Measurements from ENCODE around the gene LRRC49.
"Not testable (repeated sequence)": the region's sequence is repeated elsewhere in the genome, so short reads cannot be mapped to it uniquely, and the experiment has no call there.

The LRRC49 gene

DNA sequence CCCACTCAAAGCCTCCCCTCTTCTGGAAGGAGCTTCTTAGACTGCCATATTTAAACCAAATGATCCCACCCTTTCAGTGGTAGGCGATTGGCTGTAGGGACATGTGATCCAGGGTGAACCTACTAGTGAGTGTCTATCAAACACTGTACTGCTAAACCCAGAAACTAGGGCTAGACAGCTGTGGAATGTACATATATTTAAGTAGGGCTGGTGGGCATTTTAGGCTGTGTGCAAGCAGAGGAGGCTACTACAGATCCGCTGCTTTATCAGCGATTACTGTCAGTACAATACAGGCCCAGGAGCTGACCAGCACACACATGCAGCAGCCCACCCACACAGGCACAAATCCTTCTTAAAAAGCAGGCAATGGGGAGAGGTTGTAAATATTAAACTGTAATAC is 23.3 kb upstream of the LRRC49 start:
- no peak for DNase-seq

DNA sequence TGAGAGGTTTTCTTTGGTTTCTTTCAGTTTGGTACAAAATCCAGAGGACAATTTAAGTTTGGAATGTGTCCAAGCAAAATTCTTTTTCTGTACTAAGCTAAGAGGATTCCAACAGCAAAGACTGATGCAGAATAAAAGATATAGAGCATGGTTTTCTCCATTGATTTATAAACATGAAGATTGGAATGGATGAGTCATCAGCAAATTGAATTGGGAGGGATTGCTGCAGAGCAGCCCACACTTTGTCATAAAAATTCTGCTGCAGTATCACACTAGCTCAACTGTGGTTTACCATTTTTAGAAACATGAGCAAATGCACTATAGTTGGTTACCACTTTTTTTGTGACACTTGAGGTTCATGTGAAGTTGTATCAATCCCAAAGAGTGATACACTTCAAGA is 22.6 kb upstream of the LRRC49 start:
- DNase-seq: no peak

- DNase-seq: not testable (repeated sequence)
These were observed 21.1 kb upstream of the LRRC49 start for GRCh38 chr15:70871490-70871889.

DNA sequence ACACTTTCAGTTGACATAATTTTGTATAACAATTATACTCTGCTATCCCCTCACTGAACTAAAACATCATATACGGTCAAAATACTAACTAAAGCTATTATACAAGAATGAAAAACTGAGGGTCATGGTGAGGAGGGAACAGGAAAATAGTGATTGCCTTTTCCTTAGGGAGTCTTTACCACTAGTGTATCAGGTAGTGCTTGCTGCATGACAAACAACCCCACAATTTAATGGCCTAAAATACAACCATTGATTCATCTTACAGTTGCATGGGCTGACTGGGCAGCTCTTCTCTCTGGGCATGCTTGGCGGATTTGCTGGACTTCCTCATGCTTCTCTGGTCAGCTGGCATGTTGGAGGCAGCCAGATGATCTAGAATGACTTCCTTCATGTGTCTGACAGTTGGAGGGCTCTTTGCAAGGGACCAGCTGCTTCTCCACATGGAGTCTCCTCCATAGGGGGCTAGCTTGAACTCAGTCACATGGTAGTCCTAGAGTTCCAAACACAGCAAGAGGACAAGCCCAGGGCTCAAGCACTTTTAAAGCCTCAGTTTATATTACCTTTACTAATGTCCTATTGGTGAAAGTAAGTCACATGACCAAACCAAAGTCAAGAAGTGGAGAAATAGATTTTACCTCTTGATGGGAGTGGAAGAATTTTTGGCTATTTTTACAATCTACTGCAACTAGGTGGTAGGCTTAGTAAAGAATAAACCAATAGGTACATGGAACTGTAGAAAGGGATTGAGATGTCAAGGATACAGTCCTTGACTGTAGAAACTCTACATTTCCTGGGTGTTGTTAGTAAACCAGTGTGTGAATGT is 19.2 kb upstream of the LRRC49 start:
- DNase-seq: no peak

DNA sequence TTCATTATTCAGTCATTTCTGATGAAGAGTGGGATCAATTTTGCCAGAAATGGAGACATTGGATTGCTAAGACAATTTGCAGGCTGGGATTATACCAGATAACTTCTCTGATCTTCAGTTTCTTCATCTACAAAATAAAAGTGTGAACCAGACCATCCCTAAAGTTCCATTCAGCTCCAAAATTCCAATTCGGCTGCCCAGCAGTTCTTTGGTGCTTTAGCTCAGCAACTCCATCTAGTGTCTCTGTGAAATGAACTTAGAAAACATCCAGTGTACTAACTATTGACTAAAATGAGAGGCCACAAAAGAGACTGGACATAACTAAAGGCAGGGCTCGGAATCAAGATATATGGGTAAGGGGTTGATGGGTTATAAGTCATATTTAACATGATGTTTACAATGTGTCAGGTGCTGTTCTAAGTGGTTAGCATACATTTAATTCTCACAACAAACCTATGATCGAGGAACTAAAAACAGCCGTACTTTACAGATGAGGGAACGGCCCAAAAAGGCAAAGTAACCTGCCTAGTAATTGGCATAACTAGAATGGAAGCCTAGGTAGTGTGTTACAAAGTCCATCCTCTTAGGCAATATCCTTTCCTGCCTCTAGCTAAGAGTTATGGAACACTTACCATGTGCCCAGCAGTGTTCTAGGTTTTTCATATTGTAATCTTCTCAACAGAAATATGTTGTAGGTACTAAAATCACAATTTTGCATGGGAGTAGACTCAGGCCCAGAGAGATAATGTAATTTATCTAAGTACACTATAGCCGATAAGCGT is 17.4 kb upstream of the LRRC49 start:
- DNase-seq: no peak

DNA sequence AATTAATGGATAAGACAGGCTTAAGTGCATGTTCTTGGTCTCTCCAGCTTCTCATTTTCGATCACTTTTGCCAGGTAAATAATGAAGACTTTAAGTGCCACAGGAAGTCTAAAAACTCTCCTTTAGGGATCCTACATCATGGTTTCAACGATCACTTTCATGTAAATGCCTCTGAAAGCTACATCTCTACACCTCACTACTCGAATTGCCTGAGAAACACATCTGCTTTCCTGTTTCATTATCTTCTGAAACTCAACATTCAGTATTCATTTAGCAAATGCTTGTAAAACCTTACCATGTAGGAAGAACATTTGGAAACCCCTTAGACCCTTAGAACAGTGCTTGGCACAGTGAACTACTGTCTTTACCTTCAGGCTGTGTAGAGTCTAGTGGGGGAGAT is 16.6 kb upstream of the LRRC49 start:
- no peak for DNase-seq

- no peak for DNase-seq
These were observed 15.9 kb upstream of the LRRC49 start for GRCh38 chr15:70876683-70877082.

DNA sequence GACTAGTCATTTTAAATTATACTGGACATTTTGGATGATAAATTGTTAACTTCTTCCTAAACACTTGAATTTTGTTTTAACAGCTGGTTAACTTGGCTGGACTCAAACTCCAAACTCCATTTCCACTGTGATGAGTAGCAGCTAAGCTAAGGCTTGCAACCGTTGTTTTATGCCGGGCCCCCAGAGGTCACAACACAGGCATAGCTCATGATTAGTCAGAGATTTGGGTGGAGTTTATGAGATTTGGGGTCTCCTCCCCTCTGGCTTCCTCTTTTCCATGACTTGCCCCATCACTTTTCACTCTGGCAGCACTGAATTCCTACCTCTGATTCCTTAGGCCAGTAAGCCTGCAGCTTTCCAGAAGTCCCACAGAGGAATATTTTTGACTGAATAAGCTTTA is 13.2 kb upstream of the LRRC49 start:
- DNase-seq: no peak

DNA sequence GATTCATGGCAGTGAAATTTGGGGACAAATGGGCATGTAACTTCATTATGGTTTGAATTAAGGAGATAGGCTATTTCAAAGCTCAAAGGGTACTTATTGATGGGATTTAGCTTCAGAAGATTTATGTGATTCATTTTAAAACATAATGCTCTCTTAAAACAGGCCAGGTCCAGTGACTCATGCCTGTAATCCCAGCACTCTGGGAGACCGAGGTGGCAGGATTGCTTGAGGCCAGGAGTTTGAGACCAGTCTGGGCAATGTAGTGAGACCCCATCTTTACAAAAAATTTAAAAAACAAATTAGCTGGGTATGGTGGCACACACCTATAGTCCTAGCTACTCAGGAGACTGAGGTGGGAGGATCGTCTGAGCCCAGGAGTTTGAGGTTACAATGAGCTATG is 11.8 kb upstream of the LRRC49 start:
- no peak for DNase-seq

DNA sequence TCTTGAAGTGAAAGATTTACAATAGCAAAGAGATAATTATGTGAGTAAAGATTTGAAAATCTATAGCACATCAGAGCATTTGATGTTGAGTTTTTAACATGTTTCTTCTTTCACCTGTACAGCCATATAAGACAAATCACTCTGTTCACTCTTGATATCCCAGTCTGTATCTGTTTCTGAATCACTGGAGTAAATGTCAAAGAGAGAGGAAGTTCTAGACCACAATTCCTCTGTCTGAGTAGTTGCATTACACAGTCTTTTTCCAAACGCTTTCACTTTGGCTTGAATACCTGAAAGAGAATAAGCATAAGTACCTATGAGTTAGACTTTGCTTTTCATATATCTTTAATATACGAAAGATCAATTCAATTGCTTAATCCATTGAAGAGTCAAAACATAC is 10.3 kb upstream of the LRRC49 start:
- DNase-seq: no peak

GRCh38 chr15:70892912-70893560 is 410 bp downstream of the LRRC49 start:
- DNase-seq: no peak

DNA sequence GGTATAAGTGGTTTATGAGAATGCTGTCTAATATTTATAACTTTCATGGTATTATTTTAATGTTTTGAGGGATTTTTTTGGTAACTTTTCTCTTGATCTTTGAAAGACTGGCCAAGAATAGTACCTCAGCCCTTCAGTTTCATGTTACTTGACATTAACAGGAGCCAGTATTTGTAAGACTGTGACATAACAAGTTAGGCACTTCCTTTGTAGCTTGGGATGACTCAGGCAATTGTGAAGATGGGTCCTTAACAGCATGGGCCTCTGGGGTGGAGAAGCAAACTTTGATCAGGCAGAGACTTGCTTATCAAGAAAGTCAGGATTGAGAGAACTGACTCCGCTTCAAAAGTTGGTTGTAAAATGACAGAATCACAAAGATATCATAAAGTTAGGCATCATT is 9.5 kb downstream of the LRRC49 start:
- DNase-seq: no peak

GRCh38 chr15:70906842-70907241 is 14.2 kb downstream of the LRRC49 start:
- no peak for DNase-seq

DNA sequence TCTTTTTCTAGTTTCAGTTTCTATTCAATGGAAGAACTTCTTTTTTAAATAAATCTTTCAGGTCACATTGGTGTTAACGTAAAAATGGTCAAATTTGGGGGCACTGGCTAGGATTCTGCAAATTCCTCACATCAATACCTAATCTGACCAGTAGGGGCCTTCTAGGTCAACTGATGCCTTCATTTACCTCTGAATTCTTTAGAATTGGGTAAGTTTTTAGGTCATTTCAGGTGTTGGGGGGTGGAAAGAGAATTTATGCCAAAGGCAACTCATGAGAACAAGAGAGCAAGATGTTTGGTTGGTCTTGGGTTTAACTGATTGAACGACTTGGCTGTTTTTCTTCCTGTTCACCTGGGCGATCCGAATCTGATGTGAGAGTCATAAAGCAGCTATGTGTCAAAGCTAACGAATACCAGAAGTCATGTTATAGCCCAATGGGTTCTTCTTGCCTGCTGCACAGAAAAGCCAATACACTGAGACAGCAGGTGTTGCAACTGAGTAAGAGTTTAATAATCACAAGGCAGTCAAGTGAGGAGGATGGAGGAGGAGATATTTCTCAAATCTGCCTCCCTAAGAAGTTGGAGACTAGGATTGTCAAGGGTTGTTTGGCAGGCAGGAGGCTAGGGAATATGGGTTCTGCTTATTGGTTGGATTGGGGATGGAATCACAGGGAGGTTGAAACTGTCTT is 15.3 kb downstream of the LRRC49 start:
- DNase-seq: no peak

GRCh38 chr15:70910958-70911357 is 18.3 kb downstream of the LRRC49 start:
- no peak for DNase-seq

- DNase-seq: no peak
These were observed 19.6 kb downstream of the LRRC49 start for GRCh38 chr15:70912187-70912586.

GRCh38 chr15:70916531-70916930 is 23.9 kb downstream of the LRRC49 start:
- DNase-seq: no peak

- DNase-seq: no peak
These were observed 25.3 kb downstream of the LRRC49 start for GRCh38 chr15:70917955-70918354.

DNA sequence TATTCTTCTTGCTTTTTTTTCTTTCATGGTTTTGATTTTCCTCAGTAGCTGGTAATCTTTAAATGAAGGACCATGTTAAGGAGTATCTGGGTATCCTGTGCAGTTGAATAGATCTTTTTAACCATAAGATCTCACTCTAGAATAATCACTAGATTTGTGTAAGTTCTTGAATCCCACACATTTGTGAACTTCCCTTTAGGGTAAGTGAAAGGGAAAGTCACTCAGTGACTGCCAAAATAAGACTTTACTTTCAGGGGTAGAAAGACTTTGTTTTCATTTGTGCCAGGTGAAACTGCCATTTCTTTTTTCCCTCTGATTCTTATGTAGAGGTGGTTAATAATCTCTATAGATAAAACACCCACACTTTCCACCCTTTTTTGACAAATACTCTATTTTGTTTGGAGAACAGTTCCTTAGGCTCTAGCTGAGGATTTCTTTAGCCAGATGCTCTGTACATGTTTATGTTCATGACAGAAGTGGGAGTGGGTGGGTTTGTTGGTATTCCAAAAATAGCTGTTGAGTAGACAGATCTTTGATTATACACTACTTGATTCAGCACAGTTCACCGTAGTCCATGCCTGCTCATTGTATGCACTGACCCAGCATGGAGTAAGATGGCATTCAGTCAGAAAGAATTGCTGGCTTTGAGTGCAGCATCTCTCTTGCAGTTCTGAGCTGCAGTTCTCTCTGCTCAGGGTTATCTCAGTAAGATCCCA is 28.5 kb downstream of the LRRC49 start:
- no peak for DNase-seq

DNA sequence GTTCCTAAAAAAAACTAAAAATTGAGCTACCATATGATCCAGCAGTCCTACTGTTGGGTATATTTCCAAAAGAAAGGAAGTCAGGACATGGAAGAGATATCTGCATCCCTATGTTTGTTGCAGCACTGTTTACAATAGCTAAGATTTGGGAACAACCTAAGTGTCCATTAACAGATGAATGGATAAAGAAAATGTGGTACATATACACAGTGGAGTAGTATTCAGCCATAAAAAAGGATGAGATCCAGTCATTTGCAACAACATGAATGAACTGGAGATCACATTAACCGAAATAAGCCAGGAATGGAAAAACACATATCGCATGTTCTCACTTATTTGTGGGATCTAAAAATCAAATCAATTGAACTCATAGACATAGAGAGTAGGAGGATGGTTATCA is 29.5 kb downstream of the LRRC49 start:
- DNase-seq: no peak

DNA sequence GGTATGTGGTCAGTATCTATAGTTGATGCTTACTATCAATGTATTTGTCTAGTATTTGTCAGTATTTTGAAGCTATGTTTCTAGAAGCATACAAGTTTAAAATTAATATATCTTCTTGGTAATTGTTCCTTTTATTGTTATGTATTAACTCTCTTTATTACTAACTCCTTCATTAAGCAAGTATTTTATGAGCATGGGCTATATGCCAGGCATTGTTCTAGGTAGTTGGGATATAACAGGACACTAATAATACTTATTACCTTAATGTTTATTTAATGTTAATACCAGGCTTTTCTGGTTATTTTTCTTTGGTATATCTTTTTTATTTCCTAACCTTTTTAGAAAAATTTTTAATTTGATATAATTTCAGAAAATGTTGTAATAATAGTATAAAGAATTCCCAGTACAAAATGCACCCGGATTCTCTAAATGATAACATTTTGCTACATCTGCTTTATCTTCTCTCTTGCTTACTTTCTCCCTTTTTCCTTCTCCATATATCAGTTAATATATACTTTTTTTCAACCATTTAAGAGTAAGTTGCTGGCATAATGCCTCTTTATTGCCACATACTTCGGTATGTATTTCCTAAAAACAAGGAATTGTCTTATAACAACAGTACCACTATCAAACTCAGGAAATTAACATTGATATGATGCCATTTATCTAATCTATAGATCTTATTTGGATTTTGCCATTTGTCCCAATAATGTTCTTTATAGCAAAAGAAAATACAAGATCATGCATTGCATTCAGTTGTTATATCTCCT is 30.9 kb downstream of the LRRC49 start:
- DNase-seq: no peak

GRCh38 chr15:70926914-70927313 is 34.3 kb downstream of the LRRC49 start:
- DNase-seq: not testable (repeated sequence)
